ENCODE measurements around the gene TM7SF3. TPM values are rescaled to one million over a fixed set of nuclear protein-coding genes. Genes with fewer than 3 reads are reported as not detected.

TM7SF3 gene
- total RNA-seq, 1 experiment from 2014 or later, result 114 TPM

DNA sequence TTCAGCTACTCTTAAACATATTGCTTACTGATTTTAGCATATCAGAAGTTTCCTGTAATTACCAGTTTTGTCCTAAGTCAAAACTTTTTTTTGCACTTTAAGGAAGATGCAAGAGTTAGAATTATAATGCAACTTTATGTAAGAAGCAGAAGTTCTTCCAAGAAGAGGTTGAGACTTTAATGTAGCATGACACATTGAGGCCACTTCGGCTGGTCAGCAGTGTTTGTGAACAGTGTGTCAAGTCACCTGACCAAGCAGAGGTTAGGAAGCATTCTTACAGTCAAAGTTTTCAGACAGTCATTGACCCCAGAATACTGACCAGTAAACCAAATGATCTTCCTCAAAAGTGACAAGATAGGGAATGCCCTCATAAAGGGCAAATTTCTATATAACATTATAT lies 60.7 kb downstream of the TM7SF3 start:
- no peaks in the 10 kb centered on the region for H3K27me3 ChIP-seq (ENCODE audit: low read length)
- H3K4me3 ChIP-seq (ENCODE audit: low read length), result no peak overlapping the region
- CTCF ChIA-PET, result interaction anchor here (0.7 kb wide), 1 partner anchor 39 kb away, joined by 6 read pairs; no protein-coding TSS in a partner anchor
- BruUV-seq (replicated peaks), result no TSS peak
- ATAC-seq (no peak), DNase-seq (no peak)
- no peak overlapping the region for H2AFZ ChIP-seq (ENCODE audit: low read length)
- 0 out of 2 replicates have a peak, but pooled peaks cover under 1% of the 10 kb centered on the region for H3K9me3 ChIP-seq (ENCODE audit: low read length)
- peaks cover 21% of the 10 kb centered on the region for H3K36me3 ChIP-seq (ENCODE audit: low read depth, low read length)
- H3K9ac ChIP-seq (ENCODE audit: low read length), result no peak overlapping the region
- H3K79me2 ChIP-seq (ENCODE audit: low read length), result peaks cover 46% of the 10 kb centered on the region
- H3K4me2 ChIP-seq (ENCODE audit: low read length), result no peak overlapping the region
- intact Hi-C loops (cut with micrococcal nuclease), result no loop called here
- no peak overlapping the region for H3K27ac ChIP-seq (ENCODE audit: low read length)
- POLR2A ChIA-PET (ENCODE audit: unreplicated experiment), result no interaction called here
- H3F3A ChIP-seq (ENCODE audit: low read length, unreplicated experiment), result no peaks in the 10 kb centered on the region
- TF ChIP-seq, protein P1, sequence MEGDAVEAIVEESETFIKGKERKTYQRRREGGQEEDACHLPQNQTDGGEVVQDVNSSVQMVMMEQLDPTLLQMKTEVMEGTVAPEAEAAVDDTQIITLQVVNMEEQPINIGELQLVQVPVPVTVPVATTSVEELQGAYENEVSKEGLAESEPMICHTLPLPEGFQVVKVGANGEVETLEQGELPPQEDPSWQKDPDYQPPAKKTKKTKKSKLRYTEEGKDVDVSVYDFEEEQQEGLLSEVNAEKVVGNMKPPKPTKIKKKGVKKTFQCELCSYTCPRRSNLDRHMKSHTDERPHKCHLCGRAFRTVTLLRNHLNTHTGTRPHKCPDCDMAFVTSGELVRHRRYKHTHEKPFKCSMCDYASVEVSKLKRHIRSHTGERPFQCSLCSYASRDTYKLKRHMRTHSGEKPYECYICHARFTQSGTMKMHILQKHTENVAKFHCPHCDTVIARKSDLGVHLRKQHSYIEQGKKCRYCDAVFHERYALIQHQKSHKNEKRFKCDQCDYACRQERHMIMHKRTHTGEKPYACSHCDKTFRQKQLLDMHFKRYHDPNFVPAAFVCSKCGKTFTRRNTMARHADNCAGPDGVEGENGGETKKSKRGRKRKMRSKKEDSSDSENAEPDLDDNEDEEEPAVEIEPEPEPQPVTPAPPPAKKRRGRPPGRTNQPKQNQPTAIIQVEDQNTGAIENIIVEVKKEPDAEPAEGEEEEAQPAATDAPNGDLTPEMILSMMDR (conservative IDR thresholded peaks at IDR 0.05; ENCODE audit: low read depth, low read length), result no peak
- TF ChIP-seq EZH2phosphoT487 (IDR thresholded peaks at IDR 0.05; ENCODE audit: borderline replicate concordance, low read length), result no peak
- no peak for TF ChIP-seq EZH2 (IDR thresholded peaks at IDR 0.05; ENCODE audit: low read length, unreplicated experiment)
- H4K20me1 ChIP-seq (ENCODE audit: low read length), result no peaks in the 10 kb centered on the region
- no peaks in the 10 kb centered on the region for H3K9me2 ChIP-seq (replicated peaks; ENCODE audit: low read length)
- no peaks in the 10 kb centered on the region for H3K4me1 ChIP-seq (ENCODE audit: insufficient read depth, low read length)

DNA sequence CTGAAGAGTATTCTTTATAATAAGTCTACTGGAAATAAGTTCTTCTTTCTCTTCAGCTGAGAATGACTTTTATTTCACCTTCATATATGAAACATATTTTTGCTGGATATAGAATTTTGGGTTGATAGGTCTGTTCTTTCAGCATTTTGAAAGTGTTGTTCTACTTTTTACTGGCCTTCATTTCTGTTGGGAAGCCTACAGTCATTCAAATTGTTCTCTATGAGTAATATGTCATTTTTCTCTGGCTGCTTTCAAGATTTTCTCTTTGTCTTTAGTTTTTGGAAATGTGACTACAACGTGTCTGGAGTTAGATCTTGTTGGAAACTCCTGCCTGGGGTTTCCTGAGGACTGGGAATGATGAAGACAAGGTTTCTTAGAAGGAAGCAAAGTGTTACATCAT lies 65.9 kb downstream of the TM7SF3 start:
- H3K27ac ChIP-seq (ENCODE audit: low read length), result no peak overlapping the region
- H3K9me3 ChIP-seq (ENCODE audit: low read length), result 0 out of 2 replicates have a peak, but pooled peaks cover 4% of the 10 kb centered on the region
- no peaks in the 10 kb centered on the region for H3F3A ChIP-seq (ENCODE audit: low read length, unreplicated experiment)
- H4K20me1 ChIP-seq (ENCODE audit: low read length), result peaks cover 4% of the 10 kb centered on the region; the same call in 1 of the 2 replicates
- CTCF ChIA-PET, result no interaction called here
- no peak overlapping the region for H3K4me3 ChIP-seq (ENCODE audit: low read length)
- no peaks in the 10 kb centered on the region for H3K27me3 ChIP-seq (ENCODE audit: low read length)
- intact Hi-C loops (cut with micrococcal nuclease), result no loop called here
- ATAC-seq (no peak), DNase-seq (no peak)
- H3K79me2 ChIP-seq (ENCODE audit: low read length), result peaks cover 94% of the 10 kb centered on the region
- H3K9me2 ChIP-seq (replicated peaks; ENCODE audit: low read length), result no peaks in the 10 kb centered on the region
- H3K9ac ChIP-seq (ENCODE audit: low read length), result no peak overlapping the region
- H3K4me2 ChIP-seq (ENCODE audit: low read length), result no peak overlapping the region
- no TSS peak for BruUV-seq (replicated peaks)
- TF ChIP-seq EZH2phosphoT487 (IDR thresholded peaks at IDR 0.05; ENCODE audit: borderline replicate concordance, low read length) (no peak), EZH2 (IDR thresholded peaks at IDR 0.05; ENCODE audit: low read length, unreplicated experiment) (no peak)
- TF ChIP-seq, protein P1 (conservative IDR thresholded peaks at IDR 0.05; ENCODE audit: low read depth, low read length), result no peak
- peaks cover 5% of the 10 kb centered on the region for H3K36me3 ChIP-seq (ENCODE audit: low read depth, low read length)
- H3K4me1 ChIP-seq (ENCODE audit: insufficient read depth, low read length), result 0 out of 2 replicates have a peak, but pooled peaks cover 8% of the 10 kb centered on the region
- POLR2A ChIA-PET (ENCODE audit: unreplicated experiment), result no interaction called here
- no peak overlapping the region for H2AFZ ChIP-seq (ENCODE audit: low read length)

DNA sequence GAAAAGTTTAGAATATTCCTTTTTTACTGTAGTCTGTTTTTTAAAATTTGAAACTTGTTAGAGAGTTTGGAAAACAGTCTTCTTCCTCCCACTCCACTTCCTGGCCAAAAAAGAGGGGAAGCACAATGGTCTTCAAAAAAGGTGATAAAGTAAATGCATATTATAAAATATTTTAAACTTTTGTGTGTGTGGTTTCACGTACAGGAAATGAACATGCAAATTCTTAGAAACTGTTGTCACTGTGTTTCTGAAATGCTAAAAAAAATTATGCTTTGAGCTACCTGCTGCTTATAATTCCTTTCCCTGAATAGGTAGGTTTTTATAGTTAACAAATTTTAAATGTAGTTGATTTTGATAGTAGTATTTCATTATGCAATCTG lies 73.0 kb downstream of the TM7SF3 start:
- H4K20me1 ChIP-seq (ENCODE audit: low read length), result peaks cover 42% of the 10 kb centered on the region
- H3K27me3 ChIP-seq (ENCODE audit: low read length), result no peaks in the 10 kb centered on the region
- peaks cover 32% of the 10 kb centered on the region for H3K4me1 ChIP-seq (ENCODE audit: insufficient read depth, low read length)
- no peaks in the 10 kb centered on the region for H3K36me3 ChIP-seq (ENCODE audit: low read depth, low read length)
- ChIA-PET POLR2A (ENCODE audit: unreplicated experiment) (no interaction called here), CTCF (interaction anchor here (0.7 kb wide), 1 partner anchor 78 kb away, joined by 3 read pairs; no protein-coding TSS in a partner anchor)
- peak overlapping the region; percentile 76; the same call in 1 of the 2 replicates for H3K4me3 ChIP-seq (ENCODE audit: low read length)
- intact Hi-C loops (cut with micrococcal nuclease), result no loop called here
- H2AFZ ChIP-seq (ENCODE audit: low read length), result no peak overlapping the region
- peaks cover 3% of the 10 kb centered on the region for H3F3A ChIP-seq (ENCODE audit: low read length, unreplicated experiment)
- H3K79me2 ChIP-seq (ENCODE audit: low read length), result peaks cover 94% of the 10 kb centered on the region
- TF ChIP-seq, protein P1 (conservative IDR thresholded peaks at IDR 0.05; ENCODE audit: low read depth, low read length), result no peak
- no peak for TF ChIP-seq EZH2phosphoT487 (IDR thresholded peaks at IDR 0.05; ENCODE audit: borderline replicate concordance, low read length)
- no peak for TF ChIP-seq EZH2 (IDR thresholded peaks at IDR 0.05; ENCODE audit: low read length, unreplicated experiment)
- H3K4me2 ChIP-seq (ENCODE audit: low read length), result peak overlapping the region; percentile 94
- H3K27ac ChIP-seq (ENCODE audit: low read length), result no peak overlapping the region
- H3K9me3 ChIP-seq (ENCODE audit: low read length), result no peaks in the 10 kb centered on the region
- H3K9me2 ChIP-seq (replicated peaks; ENCODE audit: low read length), result no peaks in the 10 kb centered on the region
- no peak for DNase-seq
- peak overlapping the region; percentile 5; the same call in 1 of the 2 replicates for H3K9ac ChIP-seq (ENCODE audit: low read length)
- BruUV-seq (replicated peaks), result no TSS peak
- ATAC-seq, result no peak
